Measurements from ENCODE around the gene TPRG1.

The TPRG1 gene

DNA sequence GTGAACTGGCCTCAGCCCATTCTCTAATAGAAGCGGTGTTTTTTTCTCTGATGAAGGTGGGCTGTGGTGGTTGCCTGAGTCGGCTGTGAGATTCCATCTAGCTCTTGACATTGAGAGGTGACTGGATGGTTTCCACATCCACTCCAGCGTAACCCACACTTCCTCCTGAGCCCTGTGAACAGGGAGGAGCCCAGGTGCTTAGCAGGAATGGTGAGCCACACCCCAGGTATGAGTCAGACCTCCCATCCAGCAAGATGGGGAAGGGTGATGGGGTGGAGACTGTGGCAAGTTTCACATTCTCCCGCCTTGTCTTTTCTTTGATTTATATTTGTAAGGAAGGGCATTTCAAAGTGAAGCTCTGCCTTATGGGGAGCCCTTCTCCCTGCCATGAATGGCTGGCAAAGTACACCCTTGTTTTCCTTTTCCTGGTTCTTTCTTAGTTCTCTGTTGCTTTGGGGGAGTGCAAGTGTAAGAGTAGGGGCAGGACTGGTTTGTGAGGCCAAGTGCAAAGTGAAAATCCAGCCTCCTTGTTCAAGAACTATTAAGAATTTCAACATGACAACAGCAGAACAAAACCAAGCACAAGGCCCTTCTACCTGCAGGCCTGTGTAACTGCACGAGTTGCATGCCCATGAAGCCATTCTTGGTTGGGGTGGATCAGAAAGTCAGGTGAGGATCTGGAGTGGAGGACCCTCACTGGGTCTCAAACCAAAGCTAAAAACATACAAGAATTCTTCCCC lies 4.6 kb upstream of the TPRG1 start:
- DNase-seq: no peak

- no peak for DNase-seq
Observed at GRCh38 chr3:189168711-189169110, 3.1 kb upstream of the TPRG1 start.

- no peak for DNase-seq
Observed at GRCh38 chr3:189169728-189170127, 2.0 kb upstream of the TPRG1 start.

DNA sequence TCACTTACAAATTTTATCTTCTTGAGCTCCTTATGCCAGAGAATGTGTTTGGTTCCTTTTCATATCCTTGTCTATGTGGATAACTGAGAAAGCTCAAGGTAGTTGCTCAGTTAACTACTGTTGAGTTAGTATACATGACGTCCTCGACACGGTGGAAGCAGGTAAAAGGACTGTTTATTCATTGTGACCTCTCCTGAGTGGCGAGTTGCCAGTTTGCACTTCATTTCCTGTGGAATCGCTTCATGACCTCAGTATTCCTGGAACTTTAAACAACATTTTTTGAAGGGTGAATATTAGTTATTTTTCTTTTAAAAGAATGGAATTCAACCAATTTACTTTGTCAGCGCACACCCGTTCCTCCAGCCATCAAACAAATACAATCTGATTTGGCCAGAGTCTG lies 1.2 kb upstream of the TPRG1 start:
- DNase-seq: no peak

- DNase-seq: no peak
Observed at GRCh38 chr3:189172668-189173419, 1.1 kb downstream of the TPRG1 start.

DNA sequence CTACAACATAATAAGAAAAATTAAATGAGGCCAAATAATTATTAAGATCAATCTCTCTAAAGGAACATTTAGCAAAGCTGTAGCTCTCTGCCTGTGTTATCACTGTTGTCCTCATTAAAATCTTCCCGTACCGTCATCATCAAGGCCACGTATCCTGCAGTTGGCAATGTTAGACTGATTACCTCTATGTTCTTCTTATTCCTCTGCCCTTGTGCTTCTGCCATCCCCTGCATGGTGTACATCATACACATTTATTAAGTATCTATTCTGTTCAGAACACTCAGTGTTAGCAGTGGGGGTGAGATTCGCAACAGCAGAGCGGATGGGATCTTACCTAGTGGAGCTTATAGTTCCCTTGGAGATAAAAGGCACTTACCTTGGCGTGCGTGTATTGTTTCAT lies 12.8 kb downstream of the TPRG1 start:
- no peak for DNase-seq

DNA sequence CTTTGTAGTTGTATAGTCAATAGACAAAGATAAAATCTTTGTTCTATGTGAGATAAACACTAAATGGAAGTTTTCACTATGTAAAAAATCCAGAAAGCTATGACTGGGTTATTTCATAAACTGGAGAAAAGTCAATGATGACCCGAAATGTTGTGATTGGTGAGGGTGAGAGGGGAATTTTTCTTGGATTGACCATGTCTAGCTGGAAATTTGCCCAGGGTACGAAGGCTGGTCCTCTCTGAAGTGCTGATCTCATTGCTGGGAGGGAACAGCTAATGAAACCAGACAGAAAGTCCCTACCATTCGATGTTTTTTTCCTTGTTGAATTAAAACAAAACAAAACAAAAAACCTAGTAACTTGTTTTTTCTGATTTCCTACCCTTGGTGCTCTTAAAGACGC lies 14.3 kb downstream of the TPRG1 start:
- DNase-seq: no peak

- no peak for DNase-seq
Observed at GRCh38 chr3:189188466-189188865, 16.7 kb downstream of the TPRG1 start.

DNA sequence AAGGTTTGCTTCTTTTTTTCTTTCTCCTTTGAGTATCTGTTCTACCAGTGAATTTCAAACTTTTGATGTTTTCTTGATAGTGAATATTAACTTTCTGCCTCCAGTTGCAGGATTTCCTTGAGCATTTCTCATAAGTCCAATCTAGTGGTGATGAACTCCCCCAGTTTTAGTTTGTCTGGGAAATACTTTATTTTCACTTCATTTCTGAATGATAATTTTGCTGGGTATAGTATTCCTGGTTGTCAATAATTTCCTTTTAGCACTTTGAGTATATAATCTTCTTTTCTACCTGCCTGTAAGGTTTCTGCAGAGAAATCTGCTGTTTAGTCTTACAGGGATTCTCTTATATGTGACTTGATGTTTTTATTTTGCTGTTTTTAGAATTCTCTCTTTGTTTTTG lies 21.0 kb downstream of the TPRG1 start:
- no peak for DNase-seq

DNA sequence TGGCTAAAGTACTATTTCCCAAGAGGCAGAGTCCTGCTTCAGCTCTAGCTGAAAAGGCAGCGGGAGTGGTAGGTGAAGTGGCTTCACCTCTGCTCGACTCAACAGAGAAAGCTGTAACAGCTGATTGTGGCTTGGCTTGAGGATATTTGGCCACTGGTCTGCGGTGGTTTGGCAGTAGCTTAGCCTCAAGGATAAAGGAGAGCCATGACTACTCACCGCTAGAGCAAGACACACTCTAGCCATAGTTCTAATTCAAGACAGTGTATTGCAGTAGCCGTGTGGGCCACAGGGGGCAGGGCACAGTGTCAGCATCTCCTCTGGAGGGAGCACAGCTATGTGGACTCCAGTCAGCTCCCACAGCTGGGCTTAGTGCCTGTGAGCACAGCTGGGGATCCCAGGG lies 23.5 kb downstream of the TPRG1 start:
- DNase-seq: no peak

GRCh38 chr3:189202106-189202505 lies 30.3 kb downstream of the TPRG1 start:
- no peak for DNase-seq

GRCh38 chr3:189202583-189202982 lies 30.8 kb downstream of the TPRG1 start:
- DNase-seq: no peak

GRCh38 chr3:189204167-189204866 lies 32.5 kb downstream of the TPRG1 start:
- DNase-seq: no peak

DNA sequence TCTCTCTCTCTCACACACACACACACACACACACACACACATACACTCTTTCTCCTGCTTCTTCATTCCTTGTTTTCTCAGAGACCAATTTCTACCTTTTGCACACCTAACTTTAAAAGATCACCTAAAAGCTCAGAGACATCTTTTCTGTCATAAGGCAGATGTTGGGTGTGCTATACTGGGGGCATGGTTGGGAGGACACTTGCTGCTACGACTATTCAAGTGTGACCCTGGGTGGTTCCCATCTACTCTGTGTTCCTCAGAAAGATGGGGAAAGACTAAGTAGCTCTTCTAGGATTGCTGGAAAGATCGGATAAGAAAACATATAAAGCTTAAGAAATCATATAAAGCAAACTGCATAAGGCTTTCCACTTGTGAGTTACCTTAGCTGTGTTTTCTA lies 33.2 kb downstream of the TPRG1 start:
- no peak for DNase-seq

GRCh38 chr3:189210251-189210770 lies 38.5 kb downstream of the TPRG1 start:
- no peak for DNase-seq

DNA sequence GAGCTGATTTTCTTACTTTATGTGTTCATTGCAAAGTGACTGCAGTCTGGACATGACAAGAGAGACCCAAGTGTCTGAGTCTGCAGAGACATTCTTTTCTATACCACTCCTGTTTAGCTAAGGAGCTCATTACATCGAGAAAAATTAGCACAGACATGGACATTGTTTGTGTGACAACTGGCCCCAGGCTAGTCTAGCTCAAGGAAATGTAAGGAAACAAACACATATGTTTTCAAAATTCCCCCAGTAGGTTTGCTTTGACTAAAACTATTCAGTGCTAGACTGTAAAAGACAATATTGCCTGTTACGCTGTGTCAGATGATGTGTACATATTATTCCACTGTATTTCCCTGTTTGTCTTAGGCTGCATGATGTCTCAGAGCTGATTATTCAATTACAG lies 40.9 kb downstream of the TPRG1 start:
- DNase-seq: no peak

DNA sequence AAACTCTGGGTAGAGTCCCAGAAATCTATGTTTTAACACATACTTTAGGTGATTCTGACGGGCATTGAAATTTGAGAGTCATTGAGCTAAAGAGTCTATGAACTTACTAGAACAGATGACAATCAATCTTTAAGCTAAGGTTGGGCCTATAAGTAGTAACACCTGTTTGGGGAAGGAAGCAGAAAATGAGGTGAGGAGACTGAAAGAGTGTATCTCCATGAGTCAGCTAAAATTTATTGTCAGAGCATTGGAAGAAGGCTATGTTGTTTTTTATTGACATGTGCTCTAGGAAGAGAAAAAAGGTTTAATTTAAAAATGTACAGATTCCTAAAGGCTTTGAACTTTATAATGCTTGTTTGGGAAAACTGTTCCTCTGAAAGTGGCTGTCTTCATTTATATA lies 42.9 kb downstream of the TPRG1 start:
- no peak for DNase-seq

GRCh38 chr3:189222927-189223636 lies 51.3 kb downstream of the TPRG1 start:
- no peak for DNase-seq

DNA sequence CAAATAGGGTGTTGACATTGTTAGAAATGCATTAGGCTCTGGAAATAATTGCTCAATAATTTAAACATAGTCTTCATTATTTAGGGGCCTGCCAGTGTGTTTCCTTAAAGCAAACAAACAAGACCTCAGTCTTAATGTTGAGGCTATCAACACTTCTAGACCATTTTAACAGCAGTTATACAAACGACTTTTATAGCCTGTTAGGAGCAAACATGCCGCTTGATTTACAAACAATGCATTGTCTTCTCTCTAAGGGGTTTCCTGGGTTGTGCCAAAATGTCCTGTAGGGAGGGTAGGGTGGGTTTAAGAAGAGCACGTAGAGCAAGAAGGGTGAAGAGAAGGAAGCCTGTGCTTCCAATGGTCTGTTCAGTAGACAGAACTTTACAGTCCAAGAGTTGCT lies 53.7 kb downstream of the TPRG1 start:
- no peak for DNase-seq

DNA sequence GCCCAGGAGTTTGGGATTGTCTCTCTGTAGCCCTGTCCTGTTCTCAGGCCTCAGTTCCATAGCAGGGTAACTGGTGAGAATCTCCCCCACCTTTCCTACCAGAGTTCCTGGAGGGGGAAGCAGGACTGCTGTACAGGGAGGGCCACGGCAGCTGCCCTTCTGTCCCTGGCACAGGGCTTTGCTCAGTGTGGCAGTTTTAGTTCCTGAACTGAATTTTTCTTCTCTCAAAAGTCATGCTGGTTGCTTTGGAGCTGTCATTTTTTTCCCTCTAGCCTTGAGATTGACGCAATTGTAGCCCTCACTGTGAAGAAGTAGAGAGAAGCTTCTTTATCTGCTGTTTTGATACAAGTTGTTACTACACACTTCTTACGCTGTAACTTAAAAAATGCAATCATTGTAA lies 55.5 kb downstream of the TPRG1 start:
- DNase-seq: no peak

DNA sequence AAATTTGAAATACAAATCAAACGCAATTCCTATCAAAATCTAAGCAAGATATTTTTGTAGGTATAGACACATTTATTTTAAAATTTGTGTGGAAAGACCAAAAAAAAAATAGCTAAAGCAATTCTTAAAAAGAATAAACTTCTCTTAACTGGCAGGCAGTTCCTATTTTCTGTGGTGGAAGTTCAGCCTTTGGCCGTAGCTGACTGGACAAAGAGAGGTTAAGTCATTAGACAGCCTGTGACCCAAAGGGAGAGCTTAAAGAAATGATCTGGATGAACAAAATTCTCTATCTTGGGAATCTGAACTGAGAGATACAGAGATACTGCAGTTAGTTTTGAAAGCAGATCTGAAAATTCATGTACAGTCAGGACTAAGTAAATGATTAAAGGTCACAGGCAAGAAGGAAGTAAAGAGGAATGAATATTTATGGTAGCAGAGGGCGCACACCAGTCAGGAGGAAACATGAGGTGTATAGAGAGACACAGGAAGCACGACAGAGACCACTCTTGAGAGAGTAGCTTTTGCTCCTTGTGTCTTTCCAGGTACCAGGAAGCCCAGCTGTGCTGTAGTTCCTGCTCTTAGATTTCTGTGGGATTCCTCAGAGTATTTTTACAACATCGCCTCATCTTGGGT lies 57.5 kb downstream of the TPRG1 start:
- DNase-seq: no peak

DNA sequence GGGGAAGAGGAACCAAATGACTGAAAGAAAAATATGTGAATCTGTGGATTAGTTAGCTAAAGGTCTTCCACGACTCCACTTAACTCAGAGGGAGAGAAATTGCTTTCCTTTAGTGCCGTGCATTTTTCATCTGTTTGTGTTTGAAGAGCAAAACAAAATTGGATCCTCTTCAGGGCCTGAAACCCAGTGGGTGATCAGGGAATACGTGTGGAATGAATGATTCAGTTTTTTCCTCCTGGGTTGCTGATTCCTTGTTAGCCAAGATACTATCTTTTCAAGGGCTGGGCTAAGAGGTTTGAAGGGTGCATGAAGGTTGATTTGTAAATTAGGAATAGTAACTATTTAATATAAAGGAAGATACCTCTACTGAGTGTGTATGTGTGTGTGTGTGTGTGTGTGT lies 61.0 kb downstream of the TPRG1 start:
- no peak for DNase-seq
